Esophagus muscularis mucosa (tissue), 4 donors: Measurements from ENCODE around the gene ZNF280A.

Experiments
- CTCF ChIP-seq, 3 experiments: fragments of 200-600 bp in 2 of 3; fragments of 450-650 bp in 1 of 3; sonication (generic) in 2 of 3; IDR thresholded peaks; one replicate each; pipeline ENCODE4 v1.5.1; 2017 to 2019; ENCODE audit warnings: antibody characterized with exemption in 3 of 3, mild to moderate bottlenecking in 2 of 3, moderate library complexity in 1 of 3
- EP300 ChIP-seq: sonication (generic); formaldehyde crosslinking; IDR thresholded peaks from one replicate; pipeline ENCODE4 v1.6.1; 2017; ENCODE audit warnings: antibody characterized with exemption
- POLR2A ChIP-seq: fragments of 450-650 bp; IDR thresholded peaks from one replicate; pipeline ENCODE4 v1.6.1; 2017; ENCODE audit warnings: antibody characterized with exemption, moderate library complexity, mild to moderate bottlenecking, low read depth
- POLR2AphosphoS5 ChIP-seq, 2 donors: sonication (generic); formaldehyde crosslinking; IDR thresholded peaks; one replicate each; pipeline ENCODE4 v1.6.1; 2017; ENCODE audit warnings: antibody characterized with exemption in 2 of 2

GRCh38 chr22:22520667-22521602 lies 865 bp upstream of the ZNF280A start:
- TF ChIP-seq CTCF (IDR thresholded peaks at IDR 0.05): no peak
- TF ChIP-seq POLR2A: no peak
- TF ChIP-seq EP300: no peak
- no peak for TF ChIP-seq POLR2AphosphoS5 (IDR thresholded peaks at IDR 0.05)
